ENCODE measurements around the gene ENPP3. TPM values are rescaled to one million over a fixed set of nuclear protein-coding genes. Genes with fewer than 3 reads are reported as not detected.

The ENPP3 gene
- total and polyA plus RNA-seq, 10 of the 15 experiments (the other 5 are each of a cell fraction or from before 2014, with no cell fraction given), result 0.01 TPM; not detected in 9

GRCh38 chr6:131642987-131643611, 6.0 kb downstream of the ENPP3 start (continued):
- no peak for TF ChIP-seq ZNF592 (IDR thresholded peaks at IDR 0.05)
- no peak for TF ChIP-seq YBX1 (IDR thresholded peaks at IDR 0.05)
- TF ChIP-seq NFYB (IDR thresholded peaks at IDR 0.05; ENCODE audit: insufficient read depth, low read depth, low read length), result no peak
- no peak for TF ChIP-seq ZNF24 (IDR thresholded peaks at IDR 0.05)
- no peak for TF ChIP-seq CREM (IDR thresholded peaks at IDR 0.05; ENCODE audit: low read depth)
- no peak for TF ChIP-seq FOS (IDR thresholded peaks at IDR 0.05; ENCODE audit: borderline replicate concordance, extremely low read depth, insufficient read length)
- TF ChIP-seq E4F1 (IDR thresholded peaks at IDR 0.05; ENCODE audit: borderline replicate concordance, partially characterized antibody), result no peak
- no peak for TF ChIP-seq SMC3 (IDR thresholded peaks at IDR 0.05; ENCODE audit: borderline replicate concordance, low read length)
- TF ChIP-seq ZNF217 (IDR thresholded peaks at IDR 0.05), result no peak
- TF ChIP-seq MYB (IDR thresholded peaks at IDR 0.05; ENCODE audit: borderline replicate concordance, low read depth, low read length), result no peak
- TF ChIP-seq IKZF2 (IDR thresholded peaks at IDR 0.05), result no peak
- TF ChIP-seq ASH2L (IDR thresholded peaks at IDR 0.05; ENCODE audit: borderline replicate concordance, low read depth), result no peak
- TF ChIP-seq BCL11A (IDR thresholded peaks at IDR 0.05; ENCODE audit: low read depth, low read length), result no peak

Measured in GM12878 (cell line).